GM12865 (cell line): ENCODE measurements around the gene TAF13.

Source experiments
- DNase-seq: peaks from one replicate; pipeline ENCODE4 v3.0.0; 2010; ENCODE audit warnings: low read depth
- H3K4me3 ChIP-seq: 2 replicates; pipeline ENCODE4 v1.5.1; 2011; ENCODE audit warnings: mild to moderate bottlenecking, low read depth, low read length, control low read depth
- TF ChIP-seq, protein P1 (sequence below): IDR thresholded peaks from 2 replicates; pipeline ENCODE4 v1.5.1; 2011; ENCODE audit warnings: low read length, control low read depth, low read depth, inconsistent platforms; ENCODE audit not compliant: insufficient read depth; ENCODE audit errors: missing control alignments

The TAF13 gene

DNA sequence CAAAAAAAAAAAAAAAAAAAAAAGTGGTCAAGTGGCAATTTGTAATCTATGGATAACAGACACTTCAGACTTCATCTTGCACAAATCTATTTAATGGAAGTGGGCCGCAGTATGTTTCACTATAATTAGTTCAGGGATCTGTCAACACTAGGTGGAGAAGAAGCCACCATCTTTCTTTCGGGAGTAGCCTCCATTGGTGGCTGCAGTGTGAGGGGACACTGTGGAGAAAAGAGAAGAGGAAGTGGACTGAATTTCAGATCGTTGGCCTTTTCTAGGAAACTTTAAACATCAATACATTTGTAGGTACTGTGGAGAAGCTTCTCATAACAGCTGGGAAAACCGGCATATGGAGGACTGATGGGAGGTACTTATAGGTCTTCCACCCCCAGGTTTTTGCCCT, 30.1 kb upstream of the TAF13 start:
- no peak for DNase-seq
- TF ChIP-seq, protein P1, sequence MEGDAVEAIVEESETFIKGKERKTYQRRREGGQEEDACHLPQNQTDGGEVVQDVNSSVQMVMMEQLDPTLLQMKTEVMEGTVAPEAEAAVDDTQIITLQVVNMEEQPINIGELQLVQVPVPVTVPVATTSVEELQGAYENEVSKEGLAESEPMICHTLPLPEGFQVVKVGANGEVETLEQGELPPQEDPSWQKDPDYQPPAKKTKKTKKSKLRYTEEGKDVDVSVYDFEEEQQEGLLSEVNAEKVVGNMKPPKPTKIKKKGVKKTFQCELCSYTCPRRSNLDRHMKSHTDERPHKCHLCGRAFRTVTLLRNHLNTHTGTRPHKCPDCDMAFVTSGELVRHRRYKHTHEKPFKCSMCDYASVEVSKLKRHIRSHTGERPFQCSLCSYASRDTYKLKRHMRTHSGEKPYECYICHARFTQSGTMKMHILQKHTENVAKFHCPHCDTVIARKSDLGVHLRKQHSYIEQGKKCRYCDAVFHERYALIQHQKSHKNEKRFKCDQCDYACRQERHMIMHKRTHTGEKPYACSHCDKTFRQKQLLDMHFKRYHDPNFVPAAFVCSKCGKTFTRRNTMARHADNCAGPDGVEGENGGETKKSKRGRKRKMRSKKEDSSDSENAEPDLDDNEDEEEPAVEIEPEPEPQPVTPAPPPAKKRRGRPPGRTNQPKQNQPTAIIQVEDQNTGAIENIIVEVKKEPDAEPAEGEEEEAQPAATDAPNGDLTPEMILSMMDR = no peak
- no peak overlapping the region for H3K4me3 ChIP-seq

DNA sequence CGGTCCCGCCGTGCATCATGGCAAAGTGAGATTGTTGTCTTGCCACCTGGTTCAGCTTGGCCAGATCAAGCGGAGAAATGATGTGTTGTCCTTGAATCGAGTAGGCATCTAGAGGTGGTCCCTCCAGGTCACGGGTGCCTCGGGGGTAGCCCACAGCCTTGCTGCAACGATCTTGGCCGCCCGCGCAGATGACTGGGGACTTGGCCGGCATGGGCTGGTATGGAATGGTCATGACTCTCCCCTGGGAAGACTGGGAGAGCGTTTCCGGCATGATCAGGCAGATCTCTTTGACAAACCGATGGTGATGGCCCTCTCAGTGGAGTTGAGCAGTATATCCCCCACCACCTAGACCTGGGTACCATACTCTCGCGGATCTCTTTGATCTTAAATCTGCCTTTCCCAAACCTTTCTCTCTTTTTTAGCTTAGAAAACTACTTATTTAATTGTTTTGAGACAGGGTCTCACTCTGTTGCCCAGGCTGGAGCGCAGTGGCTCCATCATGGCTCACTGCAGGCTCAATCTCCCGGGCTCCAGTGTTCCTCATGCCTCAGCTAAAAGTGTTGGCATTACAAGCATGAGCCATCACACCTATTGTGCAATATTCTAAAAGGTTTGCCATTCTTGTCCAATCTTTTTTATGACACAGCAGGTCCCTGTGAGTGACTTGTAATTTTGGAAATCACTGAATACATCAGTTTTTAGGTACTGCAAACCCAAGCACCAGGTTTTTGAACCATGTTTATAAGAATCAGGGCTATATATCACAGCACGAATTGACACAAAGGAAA, 28.8 kb upstream of the TAF13 start:
- TF ChIP-seq, protein P1 = no peak
- H3K4me3 ChIP-seq = no peak overlapping the region
- DNase-seq = no peak

DNA sequence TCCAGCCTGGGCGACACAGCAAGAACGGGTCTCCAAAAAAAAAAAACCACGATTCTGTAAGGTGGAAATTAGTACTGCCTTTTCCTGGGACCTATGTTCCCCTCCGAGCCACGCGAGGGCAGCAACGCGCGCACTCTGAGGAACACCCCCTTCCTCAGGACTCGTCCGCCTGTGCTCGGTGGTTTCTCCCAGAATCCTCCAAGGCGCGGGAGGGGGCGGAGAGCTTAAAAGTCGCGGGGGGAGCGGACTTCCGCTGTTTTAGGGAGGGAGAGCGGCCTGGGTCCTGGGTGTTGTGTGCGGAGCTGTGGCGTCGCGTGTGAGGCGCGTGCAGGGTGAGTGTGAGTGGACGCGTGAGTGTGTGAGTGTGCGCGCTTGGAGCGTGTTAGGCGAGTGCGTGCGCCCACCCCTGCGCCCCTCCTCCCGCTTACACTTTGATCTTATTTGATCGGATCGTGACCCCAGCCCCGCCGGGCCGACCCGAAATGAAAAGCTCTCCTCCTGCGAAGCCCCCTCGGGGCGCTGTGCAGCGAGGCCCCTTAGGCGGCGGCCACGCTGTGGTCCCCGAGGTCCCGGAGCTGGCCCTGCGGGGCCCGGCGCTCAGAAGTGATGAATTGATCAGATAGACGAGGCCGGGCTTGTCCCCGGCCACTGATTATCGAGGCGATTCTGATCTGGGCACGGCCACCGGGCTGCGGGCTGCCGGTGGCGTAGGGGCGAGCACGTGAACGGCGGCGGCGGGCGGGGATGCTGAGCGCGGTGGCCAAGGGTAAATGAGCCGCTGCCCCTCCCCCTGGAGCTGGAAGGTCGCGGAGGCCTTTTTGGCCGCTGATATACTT, 24.4 kb upstream of the TAF13 start:
- DNase-seq = peak; percentile 99
- H3K4me3 ChIP-seq = peak overlapping the region; percentile 97
- TF ChIP-seq, protein P1 = peak; percentile 93

DNA sequence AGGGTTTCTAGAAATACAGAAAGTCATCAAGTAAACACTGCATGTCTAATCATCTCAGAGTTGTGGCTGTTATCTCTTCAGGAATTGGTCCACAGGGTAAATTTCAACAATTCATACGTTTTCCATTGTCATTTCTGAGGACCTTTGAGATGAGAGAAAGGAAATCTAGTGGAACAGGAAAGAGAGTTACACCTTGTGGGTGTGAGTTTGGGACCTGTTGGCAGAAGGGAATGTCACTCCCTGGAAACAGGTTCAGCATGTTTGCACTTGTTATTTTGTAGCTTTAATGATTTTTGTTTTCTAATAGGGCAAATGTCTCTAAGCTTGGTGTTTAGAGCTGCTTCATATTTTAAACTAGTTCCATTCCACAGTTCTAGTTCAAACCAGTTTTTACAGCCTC, 20.3 kb upstream of the TAF13 start:
- H3K4me3 ChIP-seq = no peak overlapping the region
- no peak for DNase-seq
- TF ChIP-seq, protein P1 = no peak

DNA sequence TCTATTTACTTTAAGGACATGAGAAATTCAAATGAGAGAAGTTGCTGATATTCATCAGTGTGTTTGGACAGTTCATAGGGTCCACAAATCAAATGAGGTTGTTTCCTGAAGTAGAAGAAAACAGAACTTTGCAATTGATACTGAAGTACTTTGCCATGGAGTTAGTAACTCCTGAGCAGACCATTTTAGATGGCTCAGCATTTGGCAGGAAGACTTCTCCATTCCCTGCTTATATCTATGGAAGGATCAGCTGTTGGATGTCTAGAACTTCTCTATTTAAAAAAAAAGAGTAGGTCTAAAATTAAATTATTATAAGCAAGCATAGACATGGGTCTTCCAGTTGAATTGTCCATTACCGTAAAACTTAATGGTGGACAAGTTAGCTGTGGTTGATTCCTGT, 19.8 kb upstream of the TAF13 start:
- TF ChIP-seq, protein P1 = no peak
- H3K4me3 ChIP-seq = no peak overlapping the region
- no peak for DNase-seq

DNA sequence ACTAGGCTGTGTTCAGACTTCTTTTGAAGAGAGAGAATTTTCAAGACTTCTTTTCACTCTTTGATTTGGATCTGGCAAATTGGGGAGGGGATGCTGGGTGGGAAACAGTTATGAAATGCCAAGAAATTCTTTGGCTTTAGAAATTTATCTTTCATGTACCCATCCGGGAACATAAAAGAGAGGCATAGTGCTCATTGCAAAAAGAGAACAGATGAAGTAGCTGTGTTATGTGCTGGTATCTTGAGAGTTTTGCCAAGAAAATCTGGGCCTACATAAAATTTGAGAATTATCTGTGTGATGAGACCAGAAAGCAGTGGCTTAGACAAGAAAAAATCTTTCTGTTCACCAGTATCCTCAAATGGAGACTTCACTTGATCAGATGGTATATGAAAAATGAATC, 19.1 kb upstream of the TAF13 start:
- TF ChIP-seq, protein P1 = no peak
- no peak overlapping the region for H3K4me3 ChIP-seq
- no peak for DNase-seq
